ENCODE results near the gene PPM1E.

DNA sequence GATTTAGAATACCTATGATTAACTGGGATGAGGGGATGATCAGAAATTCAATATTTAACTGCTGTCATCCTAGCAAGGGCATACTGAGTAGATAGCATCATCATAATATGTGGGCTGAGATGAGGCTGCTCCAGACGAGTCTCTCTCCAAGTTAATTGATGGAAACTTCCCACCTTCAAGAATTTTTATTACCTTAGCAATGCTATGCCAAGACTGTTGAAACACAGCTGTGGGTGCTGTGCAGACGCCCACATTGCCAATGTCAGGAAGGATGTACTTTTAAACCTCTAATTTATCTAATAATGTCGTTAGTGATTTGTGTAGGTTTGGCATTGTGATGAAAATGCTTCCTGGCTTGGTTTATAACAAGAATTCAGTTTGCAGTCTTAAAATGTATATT lies 180.6 kb downstream of the PPM1E start:
- TF ChIP-seq, protein P1, sequence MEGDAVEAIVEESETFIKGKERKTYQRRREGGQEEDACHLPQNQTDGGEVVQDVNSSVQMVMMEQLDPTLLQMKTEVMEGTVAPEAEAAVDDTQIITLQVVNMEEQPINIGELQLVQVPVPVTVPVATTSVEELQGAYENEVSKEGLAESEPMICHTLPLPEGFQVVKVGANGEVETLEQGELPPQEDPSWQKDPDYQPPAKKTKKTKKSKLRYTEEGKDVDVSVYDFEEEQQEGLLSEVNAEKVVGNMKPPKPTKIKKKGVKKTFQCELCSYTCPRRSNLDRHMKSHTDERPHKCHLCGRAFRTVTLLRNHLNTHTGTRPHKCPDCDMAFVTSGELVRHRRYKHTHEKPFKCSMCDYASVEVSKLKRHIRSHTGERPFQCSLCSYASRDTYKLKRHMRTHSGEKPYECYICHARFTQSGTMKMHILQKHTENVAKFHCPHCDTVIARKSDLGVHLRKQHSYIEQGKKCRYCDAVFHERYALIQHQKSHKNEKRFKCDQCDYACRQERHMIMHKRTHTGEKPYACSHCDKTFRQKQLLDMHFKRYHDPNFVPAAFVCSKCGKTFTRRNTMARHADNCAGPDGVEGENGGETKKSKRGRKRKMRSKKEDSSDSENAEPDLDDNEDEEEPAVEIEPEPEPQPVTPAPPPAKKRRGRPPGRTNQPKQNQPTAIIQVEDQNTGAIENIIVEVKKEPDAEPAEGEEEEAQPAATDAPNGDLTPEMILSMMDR (conservative IDR thresholded peaks at IDR 0.05; ENCODE audit: low read depth, low read length) = no peak
- TF ChIP-seq CHD1 (IDR thresholded peaks at IDR 0.05; ENCODE audit: low read depth, low read length) (no peak), NFE2L2 (IDR thresholded peaks at IDR 0.05; ENCODE audit: low read depth, low read length) (no peak), MAFK (IDR thresholded peaks at IDR 0.05; ENCODE audit: low read depth, low read length) (no peak), CEBPB (IDR thresholded peaks at IDR 0.05; ENCODE audit: low read depth, low read length) (no peak), POLR2A (IDR thresholded peaks at IDR 0.05; ENCODE audit: low read depth, low read length) (no peak), RAD21 (IDR thresholded peaks at IDR 0.05; ENCODE audit: low read length) (no peak)

All from IMR-90 (cell line).